NCI-H2081 (cell line): Measurements from ENCODE around the gene FUT2.
"Not testable (repeated sequence)": the region's sequence is repeated elsewhere in the genome, so short reads cannot be mapped to it uniquely, and the experiment has no call there.

Source experiments
- DNase-seq, 2 experiments: peaks; one replicate each; lab custom pipeline; 2025; lab: John Stamatoyannopoulos, UW

FUT2 gene

DNA sequence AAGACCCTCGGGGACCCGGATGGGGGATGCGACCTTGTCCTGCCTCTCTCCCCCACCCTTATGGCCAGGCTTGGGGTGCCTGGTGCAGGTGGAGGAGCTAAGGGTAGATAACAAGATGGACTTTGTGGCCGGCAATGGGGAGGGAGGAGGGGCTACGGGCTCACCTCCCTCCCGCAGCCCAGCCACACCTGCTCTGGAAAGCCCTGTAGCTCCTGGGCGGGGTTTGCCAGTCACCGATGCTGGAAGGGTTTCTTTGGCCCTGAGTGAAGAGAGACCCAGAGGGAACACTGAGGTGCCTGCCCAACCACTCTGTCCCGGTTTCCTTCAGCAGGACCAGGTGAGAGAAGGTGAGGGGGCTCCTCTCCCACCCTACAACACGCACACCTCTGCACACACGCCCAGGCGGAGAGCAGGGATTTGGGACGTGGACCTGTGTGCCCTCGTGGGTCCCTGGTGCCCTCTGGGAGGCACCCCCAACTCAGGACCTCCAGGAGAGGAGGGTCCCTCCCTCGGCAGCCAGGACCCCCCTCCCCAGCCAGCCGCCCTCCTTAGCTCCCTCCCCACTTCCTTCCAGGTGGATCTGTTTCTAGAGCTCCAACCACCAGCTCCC, at the start of gene FUT2:
Gene FUT2 (plus strand): TSS at position 229 of the 610 bp plus-strand sequence. CDS start 6,986 bp downstream, outside the sequence.
- peak; percentile 61 to 81 for DNase-seq

DNA sequence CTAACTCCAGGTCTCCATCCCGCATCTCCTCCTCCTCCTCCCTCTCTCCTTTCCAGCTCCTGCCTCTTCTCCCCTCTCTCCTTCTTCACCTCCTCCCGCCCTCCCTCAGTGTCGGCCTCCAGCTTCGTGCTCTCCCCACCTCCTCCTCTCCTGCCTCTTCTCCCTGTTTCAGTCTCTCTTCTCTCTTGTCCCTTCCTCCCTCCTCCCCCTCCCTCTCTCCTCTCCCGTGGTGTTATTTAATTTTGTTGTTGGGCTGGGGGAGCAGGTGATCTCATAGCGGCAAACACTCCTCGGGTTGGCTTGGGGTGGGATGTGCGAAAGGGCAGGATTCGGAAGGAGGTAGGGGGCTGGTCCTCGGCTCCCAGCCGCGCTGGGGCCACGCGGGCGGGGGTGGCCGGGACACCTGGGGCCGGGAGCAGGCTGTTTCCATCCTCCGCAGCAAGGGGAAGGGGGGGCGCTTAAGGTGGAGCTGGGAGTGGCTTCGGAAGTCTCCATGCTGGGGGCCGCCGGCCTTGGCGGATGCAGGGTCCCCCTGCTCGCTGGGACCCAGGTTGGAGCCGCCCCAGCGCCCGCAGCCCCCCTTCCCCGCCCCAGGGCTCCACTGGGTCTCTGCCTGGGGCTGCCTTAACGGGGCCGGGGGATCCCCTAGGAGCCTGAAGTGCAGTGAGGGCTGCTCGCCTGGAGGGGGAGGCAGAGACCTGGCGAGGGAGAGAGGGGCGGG, 49.6 kb upstream of the FUT2 start, which contains the start of gene CA11:
Gene CA11 (minus strand): TSS at position 187 of the 721 bp plus-strand sequence. CDS start 555 bp downstream, outside the sequence.
- DNase-seq, result peak; percentile 88 to 89

DNA sequence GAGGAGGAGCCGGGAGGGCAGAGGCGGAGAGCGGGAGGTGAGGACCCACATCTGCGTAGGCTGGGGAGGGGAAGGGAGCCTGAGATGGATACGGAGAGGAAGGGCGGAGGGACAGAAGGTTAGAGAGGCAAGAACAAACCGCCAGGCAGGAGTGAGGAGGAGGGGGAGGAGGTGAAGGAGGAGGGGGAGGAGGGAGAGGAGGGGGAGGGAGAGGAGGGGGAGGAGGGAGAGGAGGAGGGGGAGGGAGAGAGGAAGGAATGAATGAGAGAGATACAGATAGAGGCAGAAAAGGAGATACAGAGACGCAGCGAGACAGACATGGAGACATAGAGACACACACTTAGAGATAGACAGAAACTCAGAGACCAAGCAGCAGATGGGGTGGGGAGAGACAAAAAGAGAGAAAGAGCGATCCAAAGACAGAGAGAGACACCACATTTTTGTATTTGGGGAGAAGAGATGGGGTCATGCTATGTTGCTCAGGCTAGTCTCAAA, 49.0 kb upstream of the FUT2 start:
- no peak for DNase-seq

DNA sequence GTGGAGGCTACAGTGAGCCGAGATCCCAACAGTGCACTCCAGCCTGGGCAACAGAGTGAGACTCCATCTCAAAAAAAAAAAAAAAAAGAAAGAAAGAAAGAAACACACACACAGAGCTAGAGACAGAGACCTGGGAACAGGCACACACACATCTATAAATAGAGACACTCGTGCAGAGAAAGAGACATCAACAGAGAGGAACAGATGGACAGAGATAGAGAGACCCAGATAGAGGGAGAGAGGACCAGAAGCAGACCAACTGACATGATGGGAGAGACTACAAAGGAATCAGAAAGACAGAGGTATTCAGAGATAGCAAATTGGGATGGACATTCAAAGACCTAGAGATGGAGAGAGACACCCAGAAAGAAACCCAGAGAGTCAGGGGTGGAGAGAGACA, 47.6 kb upstream of the FUT2 start:
- DNase-seq, result no peak

DNA sequence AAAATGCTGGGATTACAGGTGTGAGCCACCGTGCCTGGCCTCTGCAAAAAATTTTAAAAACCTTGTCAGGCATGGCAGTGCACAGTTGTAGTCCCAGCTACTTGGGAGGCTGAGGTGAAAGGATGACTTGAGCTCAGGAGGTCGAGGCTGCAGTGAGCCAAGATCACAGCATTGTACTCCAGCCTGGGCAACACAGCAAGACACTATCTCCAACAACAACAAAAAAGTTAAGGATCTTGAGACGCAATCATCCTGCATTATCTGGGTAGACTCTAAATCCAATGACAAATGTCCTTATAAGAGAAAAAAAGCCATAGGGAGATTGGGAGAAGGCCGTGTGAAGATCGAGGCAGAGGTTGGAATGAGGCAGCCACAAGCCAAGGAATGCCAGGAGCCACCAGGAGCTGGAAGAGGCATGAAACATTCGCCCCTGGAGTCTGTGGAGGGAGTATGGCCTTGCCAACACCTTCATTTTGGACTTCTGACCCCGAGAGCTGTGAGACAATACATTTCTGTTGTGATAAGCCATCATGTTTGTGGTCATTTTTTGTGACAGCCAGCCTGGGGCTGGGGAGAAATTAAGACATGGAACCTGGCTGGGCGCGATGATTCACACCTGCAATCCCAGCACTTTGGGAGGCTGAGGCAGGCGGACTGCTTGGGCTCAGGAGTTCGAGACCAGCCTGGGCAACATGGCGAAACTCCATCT, 44.6 kb upstream of the FUT2 start:
- no peak for DNase-seq

DNA sequence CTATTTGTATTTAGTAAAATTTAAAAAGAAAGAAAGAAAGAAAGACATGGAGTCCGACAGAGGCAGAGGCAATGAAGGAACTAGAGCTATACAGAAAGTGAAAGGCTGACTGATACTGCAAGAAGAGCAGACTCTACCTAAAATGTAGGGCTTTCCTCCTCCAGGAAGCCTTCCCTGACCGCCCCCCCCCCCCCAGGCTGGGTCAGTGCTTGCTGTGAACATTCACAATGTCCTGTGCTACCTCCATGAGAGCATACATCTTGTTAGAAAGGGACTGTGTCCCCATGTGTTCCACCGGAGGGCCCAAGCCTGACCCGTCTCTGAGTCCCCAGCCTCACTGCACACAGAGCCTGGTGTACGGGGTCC, 44.1 kb upstream of the FUT2 start:
- no peak for DNase-seq

DNA sequence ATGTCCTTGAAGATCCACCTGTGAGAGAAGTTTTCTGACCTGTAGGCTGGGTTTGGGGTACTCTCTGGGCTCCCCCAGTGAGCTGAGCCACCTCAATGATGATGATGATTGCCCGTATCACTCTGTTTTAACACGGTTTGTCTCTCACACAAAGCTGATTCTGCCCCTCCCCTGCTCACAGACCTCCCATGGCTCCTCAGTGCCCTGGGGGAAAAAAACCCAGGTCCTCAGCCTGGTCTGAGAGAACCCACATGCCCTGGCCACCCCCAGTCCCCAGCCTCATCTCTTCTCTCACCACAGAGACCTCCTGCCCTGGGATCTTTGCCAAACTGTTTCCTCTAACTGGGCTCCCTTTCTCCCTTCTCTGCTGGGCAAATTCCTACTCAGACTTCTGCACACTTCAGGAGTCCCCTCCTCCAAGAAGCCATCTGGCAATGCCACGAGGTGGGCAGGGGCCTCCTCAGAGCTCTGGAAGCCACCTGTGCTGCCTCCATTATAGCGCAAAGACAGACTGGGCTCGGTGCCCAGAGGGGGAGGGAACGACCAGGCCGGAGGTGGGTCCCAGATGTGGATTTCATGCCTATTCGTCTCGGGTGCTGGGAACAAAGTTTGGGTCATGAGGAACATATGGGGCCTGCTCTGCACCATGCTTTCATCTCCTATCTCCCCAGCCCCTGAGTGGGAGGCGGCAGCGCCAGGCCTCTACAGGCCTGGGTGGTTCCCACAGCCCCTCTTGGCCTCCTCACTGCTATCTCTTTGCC, 41.3 kb upstream of the FUT2 start:
- peak; percentile 37 to 68 for DNase-seq

DNA sequence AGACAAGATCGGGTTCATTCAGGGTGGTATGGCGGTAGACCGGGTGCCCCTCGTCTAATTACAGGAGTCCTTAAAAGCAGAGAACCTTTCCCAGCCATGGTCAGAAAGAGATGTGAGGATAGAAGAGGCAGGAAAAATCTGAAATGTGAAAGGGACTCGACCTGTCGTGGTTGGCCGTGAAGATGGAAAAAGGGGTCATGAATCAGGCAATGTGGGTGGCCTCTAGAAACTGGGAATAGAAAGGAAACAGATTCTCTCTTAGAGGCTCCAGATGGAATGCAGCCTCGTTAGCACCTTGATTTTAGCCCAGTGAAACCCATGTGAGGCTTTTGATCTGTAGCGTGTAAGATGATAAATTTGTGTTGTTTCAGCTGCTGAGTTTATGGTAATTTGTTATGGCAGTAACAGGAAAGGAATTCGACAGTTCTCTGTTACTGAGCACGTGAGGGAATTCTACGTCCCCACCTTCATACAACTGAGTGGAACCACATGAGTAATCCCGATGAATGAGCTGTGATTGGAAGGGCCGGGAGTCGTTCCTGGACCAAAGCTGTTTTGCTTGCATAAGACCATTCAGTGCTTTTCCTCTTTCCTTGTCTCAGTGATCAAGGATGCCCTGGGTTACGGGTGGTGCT, 38.8 kb upstream of the FUT2 start:
- no peak for DNase-seq

DNA sequence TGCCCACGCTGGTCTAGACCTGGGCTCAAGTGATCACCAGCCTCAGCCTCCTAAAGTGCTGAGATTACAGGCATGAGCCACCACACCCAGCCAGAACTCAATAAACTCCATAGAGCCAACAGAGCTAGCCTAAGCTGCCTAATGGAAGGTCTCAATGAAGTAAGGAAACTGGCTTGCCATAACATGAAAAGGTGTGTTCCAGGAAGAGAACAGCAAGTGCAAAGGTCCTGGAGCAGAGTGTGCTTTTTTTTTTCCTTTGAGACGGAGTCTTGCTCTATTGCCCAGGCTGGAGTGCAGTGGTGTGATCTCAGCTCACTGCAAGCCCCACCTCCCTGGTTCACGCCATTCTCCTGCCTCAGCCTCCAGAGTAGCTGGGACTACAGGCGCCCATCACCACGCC, 37.9 kb upstream of the FUT2 start:
- DNase-seq, result not testable (repeated sequence)

DNA sequence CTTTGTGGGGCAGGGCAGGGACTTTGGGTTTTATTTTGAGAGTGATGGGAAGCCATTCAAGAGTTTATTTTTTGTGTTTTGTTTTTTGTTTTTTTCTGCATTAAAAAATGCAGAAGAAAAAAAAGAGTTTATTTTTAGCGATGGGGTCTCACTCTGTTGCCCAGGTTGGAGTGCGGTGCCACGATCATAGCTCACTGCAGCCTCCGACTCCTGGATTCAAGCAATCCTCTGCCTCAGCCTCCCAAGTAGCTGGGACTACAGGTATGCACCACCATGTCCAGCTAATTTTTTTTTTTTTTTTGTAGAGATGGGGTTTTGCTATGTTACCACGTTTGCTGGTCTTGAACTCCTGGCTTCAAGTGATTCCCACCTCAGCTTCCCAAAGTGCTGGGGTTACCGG, 37.3 kb upstream of the FUT2 start:
- DNase-seq, result no peak

DNA sequence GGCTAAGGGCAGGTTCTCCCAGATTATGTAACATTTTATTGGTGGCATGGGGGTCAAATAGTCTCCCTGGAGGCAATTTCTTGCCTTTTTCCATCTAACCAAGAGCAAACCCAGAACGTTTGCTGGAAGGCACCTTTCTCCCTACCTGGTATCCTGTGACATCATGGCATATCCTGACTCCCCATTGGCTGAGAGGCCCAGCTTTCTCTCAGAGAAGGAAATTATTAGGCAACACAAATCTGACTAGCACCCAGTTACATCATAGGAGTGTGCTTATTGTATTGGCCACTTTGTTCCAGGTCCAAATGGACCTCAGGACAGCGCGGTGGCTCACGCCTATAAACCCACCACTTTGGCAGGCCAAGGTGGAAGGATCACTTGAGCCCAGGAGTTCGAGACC, 36.0 kb upstream of the FUT2 start:
- DNase-seq, result no peak

DNA sequence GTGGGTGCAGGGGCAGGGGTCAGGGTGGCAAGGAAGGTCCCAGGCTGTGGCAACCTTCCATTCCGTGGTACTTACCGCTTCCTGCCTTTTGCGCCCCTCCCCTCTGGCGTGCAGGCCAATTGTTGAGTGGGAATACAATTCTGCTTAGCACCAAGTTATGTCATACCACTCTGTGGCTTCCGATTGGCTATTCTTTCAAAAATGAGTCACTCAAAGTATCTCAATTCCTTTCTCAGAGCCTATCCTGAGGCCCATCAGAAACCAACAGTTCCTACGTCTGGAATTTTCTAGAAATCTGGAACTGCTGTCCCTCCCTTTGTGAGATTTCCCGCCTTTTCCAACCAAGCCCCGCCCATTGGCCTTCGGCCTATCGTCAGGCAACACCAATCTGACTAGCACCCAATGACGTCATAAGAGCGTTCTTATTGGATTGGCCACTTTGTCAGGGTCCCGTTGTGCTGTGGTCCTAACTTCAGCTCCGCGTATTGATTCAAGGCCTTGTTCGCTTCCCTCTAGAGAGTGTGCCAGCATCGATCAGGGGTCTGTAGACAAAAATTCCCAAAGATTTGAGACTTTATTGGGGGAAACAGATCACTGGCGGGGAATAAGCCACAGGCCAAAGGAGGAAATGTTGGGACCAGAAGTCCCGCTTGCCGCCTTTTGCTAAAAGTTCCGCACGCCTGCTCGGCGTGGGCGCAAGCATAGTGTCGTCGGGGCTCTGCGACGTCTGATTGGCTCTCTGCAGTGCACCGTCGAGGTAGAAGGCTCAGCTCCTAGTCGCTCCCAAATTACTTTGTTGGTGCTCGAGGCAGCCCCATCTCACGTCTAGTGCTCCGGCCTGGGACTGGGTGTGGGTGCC, 34.7 kb upstream of the FUT2 start:
- DNase-seq, result peak; percentile 93 to 94

DNA sequence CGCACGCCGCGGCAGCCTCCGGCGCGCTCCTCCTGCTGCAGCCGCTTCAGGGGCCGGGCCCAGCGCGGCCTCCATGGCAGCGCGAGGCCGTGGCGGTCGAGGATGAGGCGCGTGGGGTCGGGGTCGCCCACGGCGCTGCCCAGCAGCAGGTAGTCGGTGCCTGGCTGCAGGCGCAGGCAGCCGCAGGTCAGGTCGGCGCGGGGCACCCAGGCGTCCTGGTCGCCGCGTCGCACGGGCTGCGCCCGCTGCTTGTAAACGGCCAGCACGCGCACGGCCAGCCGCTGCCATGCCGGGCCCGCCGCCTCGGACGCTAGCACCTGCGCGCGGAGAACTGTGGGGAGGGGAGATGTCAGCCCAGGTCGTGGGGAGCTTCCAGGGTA, 34.1 kb upstream of the FUT2 start:
- no peak for DNase-seq

DNA sequence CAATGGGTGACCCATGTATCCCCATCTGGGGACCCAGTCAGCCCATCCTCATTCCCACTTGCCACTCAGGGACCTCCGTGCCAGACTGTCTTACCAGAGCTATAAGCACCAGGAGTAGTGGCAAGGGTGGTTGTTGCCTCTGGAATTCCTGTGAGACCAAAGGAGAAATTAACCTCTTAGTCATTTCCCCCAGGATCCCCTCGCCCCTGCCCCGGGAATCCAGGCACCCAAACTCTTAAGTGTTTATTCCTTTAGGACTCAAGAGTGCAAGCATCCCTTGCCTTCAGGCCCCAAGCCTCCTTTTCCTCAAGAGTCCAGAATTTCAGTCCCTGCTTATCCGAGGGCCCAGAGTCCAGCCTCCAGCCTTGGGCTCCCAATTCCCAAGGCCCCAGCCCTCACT, 32.1 kb upstream of the FUT2 start:
- no peak for DNase-seq

DNA sequence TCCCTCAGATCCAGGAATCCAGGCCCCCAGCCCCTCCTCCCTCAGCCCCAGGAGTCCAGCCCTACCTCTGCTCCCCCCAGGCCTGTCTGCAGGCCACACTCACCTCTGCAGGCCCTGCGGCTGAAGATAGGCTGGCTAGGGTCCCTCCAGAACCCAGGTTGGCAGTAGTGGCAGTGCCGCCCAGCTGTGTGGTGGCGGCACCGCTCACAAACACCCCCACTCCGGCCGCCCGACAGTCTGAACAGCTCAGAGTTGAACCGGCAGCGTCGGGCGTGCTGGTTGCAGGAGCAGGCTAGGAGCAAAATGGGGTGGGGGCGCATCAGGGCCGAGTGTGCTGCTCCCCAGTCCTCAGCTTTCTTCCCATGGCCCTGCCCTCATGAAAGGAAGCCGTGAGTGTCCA, 31.3 kb upstream of the FUT2 start:
- DNase-seq, result no peak

DNA sequence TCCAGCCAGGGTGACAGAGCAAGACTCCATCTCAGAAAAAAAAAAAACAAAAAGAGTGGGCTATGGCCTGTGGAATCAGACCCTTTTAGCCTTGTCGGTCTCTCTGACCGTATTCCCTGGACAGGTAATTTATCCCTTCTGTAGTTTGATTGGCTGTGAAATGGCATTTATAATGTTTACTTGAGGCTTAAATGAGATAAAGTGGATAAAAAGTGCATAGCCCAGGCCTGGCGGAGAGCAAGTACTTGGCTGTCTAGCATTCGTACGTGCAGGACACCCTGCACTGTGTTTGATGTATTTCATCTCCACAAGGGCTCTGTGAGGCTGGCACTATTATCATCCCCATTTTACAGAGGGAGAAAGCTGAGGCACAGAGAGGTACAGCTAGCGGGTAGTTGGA, 30.0 kb upstream of the FUT2 start:
- no peak for DNase-seq

DNA sequence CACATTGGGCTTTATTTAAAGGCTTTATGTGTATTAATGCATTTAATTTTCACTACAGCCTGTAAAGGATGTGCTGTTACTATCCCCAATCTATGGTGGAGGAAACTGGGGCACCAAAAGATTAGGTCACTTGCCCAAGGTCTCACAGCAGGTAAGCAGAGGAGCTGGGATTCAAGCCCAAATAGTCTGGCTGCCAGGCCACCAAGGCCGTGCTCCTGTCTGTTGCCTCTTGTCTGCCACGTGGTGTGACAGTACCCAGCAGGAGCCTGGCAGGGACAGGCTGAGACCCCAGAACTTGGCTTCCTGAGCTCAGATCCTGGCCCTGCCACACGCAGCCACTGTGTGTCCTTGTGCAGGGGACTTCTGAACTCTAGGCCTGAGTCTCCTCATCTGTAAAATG, 27.4 kb upstream of the FUT2 start:
- DNase-seq, result no peak

DNA sequence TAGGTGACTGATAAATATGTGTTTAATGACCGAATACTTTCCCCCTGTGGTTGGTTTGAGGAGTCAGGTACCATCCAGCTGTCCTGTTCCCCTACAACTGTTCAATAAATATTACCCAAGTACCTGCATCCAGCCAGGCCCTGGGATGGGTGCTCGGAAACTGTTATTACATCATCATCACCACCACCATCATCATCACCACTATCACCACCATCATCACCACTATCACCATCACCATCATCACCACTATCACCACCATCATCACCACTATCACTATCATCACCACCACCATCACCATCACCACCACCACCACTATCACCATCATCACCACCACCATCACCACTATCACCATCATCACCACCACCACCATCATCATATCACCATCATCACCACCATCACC, 27.0 kb upstream of the FUT2 start:
- DNase-seq, result no peak

DNA sequence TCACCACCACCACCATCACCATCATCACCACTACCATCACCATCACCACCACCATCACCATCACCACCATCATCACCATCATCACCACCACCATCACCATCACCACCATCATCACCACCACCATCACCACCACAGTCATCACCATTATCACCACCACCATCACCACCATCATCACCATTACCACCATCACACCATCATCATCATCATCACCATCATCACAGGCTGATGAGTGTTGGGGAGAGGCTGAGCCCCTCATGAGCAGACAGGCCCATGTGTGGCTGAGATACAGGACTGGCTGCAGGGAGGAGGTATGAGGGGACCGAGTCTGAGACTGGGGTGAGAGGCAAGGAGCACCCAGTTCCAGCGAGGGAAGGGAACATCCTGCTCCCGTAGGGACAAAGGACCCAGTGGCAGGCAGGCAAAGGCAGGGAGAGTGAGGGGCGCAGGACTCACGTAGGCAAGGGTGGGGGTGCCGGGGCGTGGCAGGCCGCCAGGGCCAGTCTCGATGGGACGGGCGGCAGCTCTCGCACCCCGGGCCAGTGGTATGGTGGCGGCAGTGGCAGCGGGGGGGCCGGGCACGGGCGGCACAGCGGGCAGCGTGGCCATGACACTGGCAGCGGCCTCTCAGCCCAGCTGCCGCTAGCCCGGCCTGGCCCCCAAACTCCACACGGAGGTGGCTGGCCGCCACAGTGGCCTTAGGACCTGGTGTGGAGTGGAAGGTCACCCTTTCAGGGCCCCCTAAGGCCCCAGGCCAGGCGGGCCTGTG, 25.7 kb upstream of the FUT2 start:
- DNase-seq, result no peak
